C4-2B (cell line): ENCODE data around the gene FDX1.
A peak's percentile ranks its signal among the peaks of the same experiment; 100 is the strongest.
"Not testable (repeated sequence)": the region's sequence is repeated elsewhere in the genome, so short reads cannot be mapped to it uniquely, and the experiment has no call there.

Source experiments
- H3K27ac ChIP-seq: fragments of 450-650 bp; 2 replicates; pipeline ENCODE4 v1.5.1; 2017
- ZFX ChIP-seq: fragments of 450-650 bp; IDR thresholded peaks from 2 replicates; pipeline ENCODE4 v1.6.1; 2017
- TF ChIP-seq, protein P1 (sequence below): fragments of 450-650 bp; conservative IDR thresholded peaks from 2 replicates; pipeline ENCODE4 v1.5.1; 2017; ENCODE audit warnings: mild to moderate bottlenecking

FDX1 gene, protein sequence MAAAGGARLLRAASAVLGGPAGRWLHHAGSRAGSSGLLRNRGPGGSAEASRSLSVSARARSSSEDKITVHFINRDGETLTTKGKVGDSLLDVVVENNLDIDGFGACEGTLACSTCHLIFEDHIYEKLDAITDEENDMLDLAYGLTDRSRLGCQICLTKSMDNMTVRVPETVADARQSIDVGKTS

DNA sequence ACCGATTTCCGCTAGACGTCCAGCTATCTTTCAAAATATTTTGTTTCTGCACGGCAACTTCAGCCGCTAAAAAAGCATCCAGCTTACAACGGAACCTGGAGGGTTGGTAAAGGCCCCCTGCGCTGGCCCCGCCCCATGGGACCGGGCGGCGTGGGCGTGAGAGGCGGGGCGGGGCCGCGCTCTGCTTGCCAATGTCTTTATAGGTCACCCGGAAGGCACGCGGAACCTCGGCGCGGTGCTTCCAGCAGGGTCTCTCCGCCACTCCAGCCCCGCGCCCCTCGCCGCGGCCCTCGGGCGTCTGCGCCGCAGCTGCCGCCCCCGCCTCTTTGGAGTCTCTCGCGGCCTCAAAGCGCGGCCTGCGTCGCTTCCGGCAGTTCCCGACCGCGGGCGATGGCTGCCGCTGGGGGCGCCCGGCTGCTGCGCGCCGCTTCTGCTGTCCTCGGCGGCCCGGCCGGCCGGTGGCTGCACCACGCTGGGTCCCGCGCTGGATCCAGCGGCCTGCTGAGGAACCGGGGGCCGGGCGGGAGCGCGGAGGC lies at the start of gene FDX1:
Gene FDX1 (plus strand): TSS at position 218 of the 536 bp plus-strand sequence. CDS start 173 bp downstream, at position 391.
- peak within 1 kb of the TSS; percentile 86 for H3K27ac ChIP-seq
- TF ChIP-seq, protein P1, sequence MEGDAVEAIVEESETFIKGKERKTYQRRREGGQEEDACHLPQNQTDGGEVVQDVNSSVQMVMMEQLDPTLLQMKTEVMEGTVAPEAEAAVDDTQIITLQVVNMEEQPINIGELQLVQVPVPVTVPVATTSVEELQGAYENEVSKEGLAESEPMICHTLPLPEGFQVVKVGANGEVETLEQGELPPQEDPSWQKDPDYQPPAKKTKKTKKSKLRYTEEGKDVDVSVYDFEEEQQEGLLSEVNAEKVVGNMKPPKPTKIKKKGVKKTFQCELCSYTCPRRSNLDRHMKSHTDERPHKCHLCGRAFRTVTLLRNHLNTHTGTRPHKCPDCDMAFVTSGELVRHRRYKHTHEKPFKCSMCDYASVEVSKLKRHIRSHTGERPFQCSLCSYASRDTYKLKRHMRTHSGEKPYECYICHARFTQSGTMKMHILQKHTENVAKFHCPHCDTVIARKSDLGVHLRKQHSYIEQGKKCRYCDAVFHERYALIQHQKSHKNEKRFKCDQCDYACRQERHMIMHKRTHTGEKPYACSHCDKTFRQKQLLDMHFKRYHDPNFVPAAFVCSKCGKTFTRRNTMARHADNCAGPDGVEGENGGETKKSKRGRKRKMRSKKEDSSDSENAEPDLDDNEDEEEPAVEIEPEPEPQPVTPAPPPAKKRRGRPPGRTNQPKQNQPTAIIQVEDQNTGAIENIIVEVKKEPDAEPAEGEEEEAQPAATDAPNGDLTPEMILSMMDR: peak; percentile 92
- TF ChIP-seq ZFX: no peak

DNA sequence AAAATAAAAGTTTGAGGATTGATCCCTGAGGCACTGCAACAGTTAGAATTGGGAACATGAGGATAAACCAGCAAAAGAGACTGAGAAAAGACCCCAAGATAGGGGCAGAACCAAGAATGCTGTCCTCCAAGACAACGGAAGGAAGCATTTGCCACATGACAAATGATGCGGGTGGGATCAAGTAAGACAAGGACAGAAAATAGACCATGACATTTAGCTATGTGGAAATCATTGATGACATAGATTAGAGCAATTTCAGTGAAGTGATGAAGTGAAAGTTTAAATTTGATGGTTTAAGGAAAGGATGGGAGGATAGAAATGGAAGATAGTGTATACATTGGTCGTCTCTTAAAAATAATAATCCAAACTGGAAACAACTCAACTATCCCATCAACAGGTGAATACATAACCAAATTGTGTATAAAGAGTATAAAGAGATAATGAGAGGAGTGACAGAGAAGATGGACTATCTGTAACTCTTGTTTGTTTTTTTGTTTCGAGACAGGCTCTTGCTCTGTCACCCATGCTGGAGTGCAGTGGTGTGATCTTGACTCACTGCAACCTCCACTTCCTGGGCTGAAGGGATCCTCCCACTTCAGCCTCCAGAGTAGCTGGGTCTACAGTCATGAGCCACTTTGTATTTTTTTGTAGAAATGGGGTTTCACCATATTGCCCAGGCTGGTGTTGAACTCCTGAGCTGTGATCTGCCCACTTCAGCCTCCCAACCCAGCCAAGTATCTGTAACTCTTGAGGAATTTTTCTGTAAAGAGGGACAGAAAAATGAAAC lies 48.7 kb upstream of the FDX1 start:
- TF ChIP-seq, protein P1: no peak
- TF ChIP-seq ZFX: no peak

DNA sequence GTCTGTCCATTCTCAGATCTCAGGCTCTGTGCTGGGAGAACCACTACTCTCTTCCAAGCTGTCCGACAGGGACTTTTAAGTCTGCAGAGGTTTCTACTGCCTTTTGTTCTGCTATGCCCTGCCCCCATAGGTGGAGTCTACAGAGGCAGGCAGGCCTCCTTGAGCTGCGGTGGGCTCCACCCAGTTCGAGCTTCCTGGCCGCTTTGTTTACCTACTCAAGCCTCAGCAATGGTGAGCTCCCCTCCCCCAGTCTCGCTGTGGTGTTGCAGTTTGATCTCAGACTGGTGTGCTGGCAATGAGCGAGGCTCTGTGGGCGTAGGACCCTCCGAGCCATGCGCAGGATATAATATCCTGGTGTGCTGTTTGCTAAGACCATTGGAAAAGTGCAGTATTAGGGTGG lies 41.5 kb upstream of the FDX1 start:
- not testable (repeated sequence) for H3K27ac ChIP-seq

More for the DNA sequence above, 48.7 kb upstream of the FDX1 start:
- H3K27ac ChIP-seq: no peak overlapping the region

DNA sequence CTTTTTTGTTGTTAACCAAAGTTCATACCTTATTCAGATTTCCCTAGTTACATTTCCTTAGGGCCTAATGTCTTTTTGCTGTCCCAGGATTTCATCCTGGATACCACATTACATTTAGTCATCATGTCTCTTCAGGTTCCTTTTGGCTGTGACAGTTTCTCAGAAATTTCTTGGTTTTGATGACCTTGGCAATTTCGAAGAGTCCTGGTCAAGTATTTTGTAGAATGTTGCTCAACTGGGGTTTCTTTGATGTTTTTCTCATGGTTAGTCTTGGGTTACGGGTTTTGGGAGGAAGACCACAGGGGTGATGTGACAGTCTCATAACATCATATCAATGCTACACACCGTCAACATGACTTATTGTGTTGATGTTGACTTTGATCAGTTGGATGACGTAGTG lies 39.8 kb upstream of the FDX1 start:
- H3K27ac ChIP-seq: no peak overlapping the region
- no peak for TF ChIP-seq ZFX
- TF ChIP-seq, protein P1: no peak

DNA sequence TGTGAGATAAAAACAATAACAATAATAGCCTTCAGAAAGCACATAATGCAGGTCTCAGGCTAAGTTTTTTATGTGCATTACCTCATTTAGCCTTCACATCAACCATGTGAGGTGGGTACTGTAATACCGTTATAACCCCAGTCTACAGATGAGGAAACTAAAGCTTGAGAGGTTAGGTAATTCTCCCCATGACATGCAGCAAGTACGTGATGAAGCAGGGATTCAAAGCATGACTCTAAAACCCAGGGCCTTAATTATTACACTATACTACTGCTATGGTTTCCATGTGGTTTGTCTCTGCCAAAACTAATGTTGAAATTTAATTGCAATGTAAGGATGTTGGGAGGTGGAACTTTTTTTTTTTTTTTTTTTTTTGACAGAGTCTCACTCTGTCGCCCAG lies 37.7 kb upstream of the FDX1 start:
- no peak for TF ChIP-seq ZFX
- TF ChIP-seq, protein P1: no peak

DNA sequence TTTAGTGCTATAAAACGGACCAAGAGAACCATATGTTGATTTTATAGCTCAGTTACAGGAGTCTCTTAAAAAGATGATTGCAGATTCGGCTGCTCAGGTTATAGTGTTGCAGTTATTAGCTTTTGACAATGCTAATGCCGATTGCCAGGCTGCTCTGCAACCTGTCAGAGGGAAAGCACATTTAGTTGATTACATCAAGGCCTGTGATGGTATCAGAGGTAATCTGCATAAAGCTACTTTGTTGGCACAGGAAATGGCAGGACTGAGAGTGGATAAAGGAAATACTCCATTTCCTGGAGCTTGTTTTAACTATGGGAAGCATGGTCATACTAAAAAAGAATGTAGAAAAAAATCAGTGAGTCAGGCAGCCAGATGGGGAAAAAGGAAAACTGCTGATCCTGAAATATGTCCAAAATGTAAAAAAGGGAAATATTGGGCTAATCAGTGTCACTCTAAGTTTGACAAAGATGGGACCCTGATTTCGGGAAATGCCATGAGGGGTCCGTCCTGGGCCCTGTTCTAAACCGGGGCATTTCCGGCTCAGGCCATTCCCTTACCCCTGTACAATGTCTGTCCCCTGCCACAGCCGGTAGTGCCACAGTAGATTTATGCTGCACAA lies 32.0 kb upstream of the FDX1 start:
- not testable (repeated sequence) for H3K27ac ChIP-seq

More for the DNA sequence above, 37.7 kb upstream of the FDX1 start:
- H3K27ac ChIP-seq: no peak overlapping the region

DNA sequence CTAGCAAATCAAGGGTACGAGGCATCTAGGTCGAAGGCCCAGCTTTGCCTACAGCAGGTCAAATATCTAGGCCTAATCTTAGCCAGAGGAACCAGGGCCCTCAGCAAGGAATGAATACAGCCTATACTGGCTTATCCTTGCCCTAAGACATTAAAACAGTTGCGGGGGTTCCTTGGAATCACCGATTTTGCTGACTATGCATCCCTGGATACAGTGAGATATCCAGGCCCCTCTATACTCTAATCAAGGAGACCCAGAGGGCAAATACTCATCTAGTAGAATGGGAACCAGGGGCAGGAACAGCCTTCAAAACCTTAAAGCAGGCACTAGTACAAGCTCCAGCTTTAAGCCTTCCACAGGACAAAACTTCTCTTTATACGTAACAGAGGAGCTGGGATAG lies 26.2 kb upstream of the FDX1 start:
- not testable (repeated sequence) for H3K27ac ChIP-seq

DNA sequence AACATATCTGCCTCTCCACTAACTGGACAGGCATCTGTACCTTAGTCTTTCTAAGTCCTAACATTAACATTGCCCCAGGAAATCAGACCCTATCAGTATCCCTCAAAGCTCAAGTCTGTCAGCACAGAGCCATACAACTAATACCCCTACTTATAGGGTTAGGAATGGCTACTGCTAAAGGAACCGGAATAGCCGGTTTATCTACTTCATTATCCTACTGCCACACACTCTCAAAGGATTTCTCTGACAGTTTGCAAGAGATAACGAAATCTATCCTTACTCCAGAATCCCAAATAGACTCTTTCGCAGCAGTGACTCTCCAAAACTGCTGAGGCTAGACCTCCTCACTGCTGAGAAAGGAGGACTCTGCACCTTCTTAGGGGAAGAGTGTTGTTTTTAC lies 24.1 kb upstream of the FDX1 start:
- not testable (repeated sequence) for H3K27ac ChIP-seq

DNA sequence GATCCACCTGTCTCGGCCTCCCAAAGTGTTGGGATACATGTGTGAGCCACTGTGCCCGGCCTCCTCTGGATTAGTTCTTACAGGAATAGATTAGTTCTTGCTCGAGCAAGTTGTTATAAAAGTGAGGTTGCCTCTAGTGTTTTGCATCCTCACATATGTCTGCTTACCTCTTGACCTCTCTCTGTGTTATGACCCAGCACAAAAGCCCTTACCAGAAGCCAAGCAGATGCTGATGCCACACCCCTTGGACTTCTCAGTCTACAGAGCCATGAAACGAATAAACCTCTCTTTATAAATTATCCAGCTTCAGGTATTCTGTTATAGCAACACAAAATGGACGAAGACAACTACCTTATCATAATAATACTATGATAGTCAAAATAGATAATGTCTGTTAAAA lies 22.4 kb upstream of the FDX1 start:
- TF ChIP-seq ZFX: no peak
- TF ChIP-seq, protein P1: no peak
- no peak overlapping the region for H3K27ac ChIP-seq
